ENCODE measurements around the gene HOXB4. TPM values are rescaled to one million over a fixed set of nuclear protein-coding genes. Genes with fewer than 3 reads are reported as not detected.

HOXB4 gene
- total RNA-seq, 2 experiments from 2014 or later, result 1.7 to 2.0 TPM

GRCh38 chr17:48559122-48559839 lies 18.9 kb downstream of the HOXB4 start:
- no peak for TF ChIP-seq CTCF (IDR thresholded peaks at IDR 0.05)
- no peak for DNase-seq
- ChIA-PET POLR2A (interaction anchor here (0.9 kb wide), 1 partner anchor 10 kb away, joined by 3 read pairs; no protein-coding TSS in a partner anchor), CTCF (no interaction called here)
- H3K4me1 Mint-ChIP-seq (ENCODE audit: low read depth), result peaks cover 7% of the 10 kb centered on the region
- intact Hi-C loops (cut with micrococcal nuclease), result no loop called here
- peaks cover 1% of the 10 kb centered on the region for H3K27me3 Mint-ChIP-seq
- ATAC-seq, result no peak
- no peak overlapping the region for H3K4me3 Mint-ChIP-seq
- no peak overlapping the region for H3K27ac Mint-ChIP-seq
- H3K36me3 Mint-ChIP-seq (ENCODE audit: low read depth), result no peaks in the 10 kb centered on the region
- no peaks in the 10 kb centered on the region for H3K9me3 Mint-ChIP-seq

GRCh38 chr17:48558831-48559121 lies 19.4 kb downstream of the HOXB4 start:
- no peak for TF ChIP-seq CTCF (IDR thresholded peaks at IDR 0.05)
- Mint-ChIP-seq H3K36me3 (ENCODE audit: low read depth) (no peaks in the 10 kb centered on the region), H3K4me1 (ENCODE audit: low read depth) (peaks cover 7% of the 10 kb centered on the region), H3K9me3 (no peaks in the 10 kb centered on the region), H3K27me3 (peaks cover 1% of the 10 kb centered on the region), H3K27ac (no peak overlapping the region), H3K4me3 (no peak overlapping the region)
- ATAC-seq, result no peak
- DNase-seq, result no peak
- ChIA-PET POLR2A (interaction anchor here (0.9 kb wide), 1 partner anchor 10 kb away, joined by 3 read pairs; no protein-coding TSS in a partner anchor), CTCF (no interaction called here)
- intact Hi-C loops (cut with micrococcal nuclease), result no loop called here

- Mint-ChIP-seq H3K4me3 (no peak overlapping the region), H3K27ac (no peak overlapping the region), H3K4me1 (ENCODE audit: low read depth) (peaks cover 7% of the 10 kb centered on the region), H3K36me3 (ENCODE audit: low read depth) (no peaks in the 10 kb centered on the region), H3K9me3 (no peaks in the 10 kb centered on the region), H3K27me3 (peaks cover 1% of the 10 kb centered on the region)
- POLR2A ChIA-PET, result no interaction called here
- TF ChIP-seq CTCF (IDR thresholded peaks at IDR 0.05), result no peak
- intact Hi-C loops (cut with micrococcal nuclease), result no loop called here
- CTCF ChIA-PET, result interaction anchor here (1.5 kb wide), 1 partner anchor 65 kb away, joined by 6 read pairs; no protein-coding TSS in a partner anchor
- no peak for DNase-seq
- ATAC-seq, result no peak
These were observed 19.9 kb downstream of the HOXB4 start for GRCh38 chr17:48558057-48558830.

GRCh38 chr17:48556576-48557401 lies 21.4 kb downstream of the HOXB4 start:
- Mint-ChIP-seq H3K27me3 (peaks cover 1% of the 10 kb centered on the region), H3K4me3 (no peak overlapping the region), H3K36me3 (ENCODE audit: low read depth) (no peaks in the 10 kb centered on the region), H3K4me1 (ENCODE audit: low read depth) (peaks cover 6% of the 10 kb centered on the region), H3K27ac (no peak overlapping the region), H3K9me3 (no peaks in the 10 kb centered on the region)
- no peak for TF ChIP-seq CTCF (IDR thresholded peaks at IDR 0.05)
- POLR2A ChIA-PET, result interaction anchor here (0.7 to 0.9 kb wide), 3 partner anchors 15 to 208 kb away, joined by 3 read pairs; partner anchors contain the start of gene HOXB4
- no peak for ATAC-seq
- intact Hi-C loops (cut with micrococcal nuclease), result no loop called here
- no peak for DNase-seq
- CTCF ChIA-PET, result interaction anchor here (0.8 to 1.5 kb wide), 6 partner anchors 10 to 65 kb away, joined by 3 to 6 read pairs (median 3); no protein-coding TSS in a partner anchor

Measured in activated CD8-positive, alpha-beta T cell treated with anti-CD3 and anti-CD28 coated beads for 36 hours (primary cell).